GM19240 (cell line): Measurements from ENCODE around the gene DCP1B.

Source experiments
- DNase-seq: peaks from one replicate; pipeline ENCODE4 v3.0.0; 2011; ENCODE audit warnings: low spot score; ENCODE audit not compliant: insufficient read length

The DCP1B gene

GRCh38 chr12:1906579-1906978 is 97.7 kb downstream of the DCP1B start:
- DNase-seq, result no peak

DNA sequence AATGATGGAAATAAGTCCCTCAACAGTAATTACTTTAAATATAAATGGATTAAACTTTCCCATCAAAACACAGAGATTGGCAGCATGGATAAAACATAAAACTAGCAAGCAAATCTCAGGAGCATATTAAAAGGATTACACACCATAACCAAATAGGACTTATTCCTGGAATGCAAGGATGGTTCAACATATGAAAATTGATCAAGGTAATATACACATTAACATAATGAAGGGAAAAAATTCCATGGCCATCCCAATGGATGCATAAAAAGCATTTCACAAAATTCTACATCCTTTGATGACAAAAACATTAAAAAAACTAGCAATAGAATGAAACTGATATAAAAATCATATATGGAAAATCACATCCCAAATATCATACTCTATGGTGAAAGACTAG is 99.4 kb downstream of the DCP1B start:
- DNase-seq, result no peak

DNA sequence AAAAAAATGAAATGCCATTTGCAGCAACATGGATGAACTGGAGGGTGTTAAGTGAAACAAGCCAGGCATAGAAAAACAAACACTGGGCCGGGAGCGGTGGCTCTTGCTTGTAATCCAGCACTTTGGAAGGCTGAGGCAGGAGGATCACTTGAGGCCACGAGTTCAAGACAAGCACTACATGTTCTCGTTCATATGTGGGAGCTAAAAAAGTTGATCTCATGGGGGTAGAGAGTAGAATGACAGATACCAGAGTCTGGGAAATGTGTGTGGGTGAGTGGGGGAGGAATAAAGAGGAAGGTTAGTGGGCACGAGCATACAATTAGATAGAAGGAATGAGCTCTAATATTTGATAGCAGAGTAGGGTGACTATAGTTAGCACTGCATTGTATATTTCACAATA is 107.3 kb downstream of the DCP1B start:
- no peak for DNase-seq
